ENCODE data around the gene GAR1.
"Not testable (repeated sequence)": the region's sequence is repeated elsewhere in the genome, so short reads cannot be mapped to it uniquely, and the experiment has no call there.

Gene GAR1

DNA sequence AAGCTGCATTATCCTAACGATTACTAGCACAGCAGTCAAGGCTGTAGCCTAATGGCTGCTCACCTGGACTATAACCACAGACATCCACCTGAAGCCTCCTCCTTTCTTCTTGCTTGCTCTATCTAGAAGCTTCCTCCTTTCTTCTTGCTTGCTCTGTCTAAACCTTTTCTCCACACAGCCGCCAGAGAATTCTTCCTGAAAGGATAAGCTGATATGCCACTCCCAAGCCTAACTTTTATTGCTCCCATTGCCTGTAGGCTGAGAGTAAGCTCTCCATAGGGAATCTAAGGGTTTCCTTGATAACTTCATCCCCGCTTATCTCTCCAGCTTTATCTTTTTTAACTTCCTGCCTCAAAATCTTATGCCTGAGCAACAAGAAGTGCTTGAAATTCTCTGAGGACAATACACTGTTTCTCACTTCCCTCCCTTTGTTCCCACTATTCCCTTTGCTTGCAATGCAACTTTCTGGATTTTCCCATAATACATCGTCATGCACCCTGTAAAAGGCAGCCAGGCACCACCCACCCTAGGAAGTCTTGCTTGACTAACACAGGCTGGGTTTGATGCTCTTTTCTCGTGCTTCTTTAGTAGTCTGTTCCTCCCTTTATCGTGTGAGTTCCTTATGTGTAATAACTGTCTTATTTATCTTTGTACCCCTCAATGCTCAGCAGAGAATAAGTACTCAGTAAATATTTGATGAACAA lies 31.0 kb downstream of the GAR1 start:
- DNase-seq (ENCODE audit: low spot score), result no peak

DNA sequence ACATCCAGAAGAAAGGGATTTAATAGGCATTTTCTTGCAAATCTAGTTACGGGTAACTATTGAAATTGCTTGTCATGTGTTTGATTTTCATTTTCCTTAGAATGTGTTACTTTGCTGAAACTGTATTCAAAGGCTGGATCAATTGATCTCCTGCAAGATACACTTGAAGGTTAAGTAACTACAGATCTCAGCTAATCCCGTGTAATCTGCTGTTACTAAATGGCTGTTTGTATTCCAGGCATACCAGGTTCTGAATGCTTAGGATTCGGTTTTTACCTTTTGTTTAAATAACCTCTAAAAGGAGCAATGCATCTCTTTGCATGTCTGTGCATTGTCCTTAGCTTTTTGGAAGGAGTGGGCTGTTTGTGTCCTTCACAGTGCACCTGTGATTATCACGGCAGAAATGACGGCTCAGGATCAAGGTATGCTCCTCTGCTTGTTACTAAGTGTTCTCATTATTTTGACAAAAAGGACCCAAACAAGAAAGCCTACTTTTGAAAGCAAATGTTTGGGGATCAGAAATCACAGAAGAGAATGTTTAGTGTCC lies 32.4 kb downstream of the GAR1 start, which contains the start of gene LRIT3:
Gene LRIT3 (plus strand): TSS at position 212 of the 547 bp plus-strand sequence. CDS start 95 bp downstream, at position 307.
- no peak for DNase-seq (ENCODE audit: low spot score)

GRCh38 chr4:109848501-109848900 lies 32.9 kb downstream of the GAR1 start:
- no peak for DNase-seq (ENCODE audit: low spot score)

DNA sequence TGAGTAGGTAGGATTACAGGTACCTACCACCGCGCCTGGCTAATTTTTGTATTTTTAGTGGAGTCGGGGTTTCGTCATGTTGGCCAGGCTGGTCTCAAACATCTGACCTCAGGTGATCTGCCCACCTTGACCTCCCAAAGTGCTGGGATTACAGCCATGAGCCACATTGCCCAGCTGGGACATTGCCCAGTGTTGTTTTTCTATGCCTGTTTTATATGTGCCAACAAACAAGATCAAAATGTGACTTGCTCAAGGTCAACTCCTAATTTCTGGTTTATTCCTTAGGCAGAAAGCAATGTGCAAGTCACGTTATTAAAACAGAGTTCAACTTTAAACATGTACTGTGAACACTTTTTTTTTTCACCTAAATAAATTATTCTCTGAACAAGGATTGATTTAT lies 35.0 kb downstream of the GAR1 start:
- DNase-seq (ENCODE audit: low spot score), result no peak

DNA sequence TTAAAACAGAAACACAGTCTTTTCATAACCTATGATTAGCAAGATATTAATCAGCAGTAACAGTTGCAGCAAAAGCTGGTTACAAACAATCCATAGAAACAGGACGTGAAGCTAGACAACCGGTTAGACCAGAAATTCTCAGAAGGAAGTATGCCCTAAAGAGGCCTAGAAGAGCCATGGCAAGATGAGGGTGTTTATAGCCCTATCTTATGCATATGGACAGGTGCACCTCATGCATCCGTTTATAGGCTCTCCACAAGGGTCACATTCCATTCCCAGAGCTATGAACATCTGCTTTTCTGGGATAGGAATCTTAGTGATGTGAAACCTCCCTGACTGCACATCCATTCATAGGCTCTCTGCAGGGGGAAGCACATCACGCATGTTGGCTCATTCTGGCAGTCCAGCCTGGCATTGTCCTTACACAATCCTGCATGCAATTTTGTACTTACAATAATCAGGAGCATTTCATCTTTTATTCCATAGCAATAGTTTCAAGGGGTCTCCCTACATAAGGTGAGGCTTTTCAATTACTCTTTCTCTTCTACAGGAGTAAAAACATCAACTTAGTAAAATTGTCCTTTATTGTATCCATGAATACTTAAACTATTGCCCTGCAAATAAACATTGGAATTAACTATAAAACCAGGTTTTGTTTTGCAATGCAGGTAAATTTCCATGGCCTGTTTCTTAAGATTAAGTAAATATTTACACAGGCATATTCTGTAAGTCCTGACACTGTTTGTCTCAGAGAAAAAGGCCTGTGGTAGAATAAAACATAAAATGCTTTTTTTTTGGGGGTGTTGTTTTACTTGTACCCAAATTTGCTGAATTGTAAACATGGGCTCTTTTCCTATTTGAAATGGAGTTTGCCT lies 44.1 kb downstream of the GAR1 start:
- DNase-seq (ENCODE audit: low spot score), result not testable (repeated sequence)

DNA sequence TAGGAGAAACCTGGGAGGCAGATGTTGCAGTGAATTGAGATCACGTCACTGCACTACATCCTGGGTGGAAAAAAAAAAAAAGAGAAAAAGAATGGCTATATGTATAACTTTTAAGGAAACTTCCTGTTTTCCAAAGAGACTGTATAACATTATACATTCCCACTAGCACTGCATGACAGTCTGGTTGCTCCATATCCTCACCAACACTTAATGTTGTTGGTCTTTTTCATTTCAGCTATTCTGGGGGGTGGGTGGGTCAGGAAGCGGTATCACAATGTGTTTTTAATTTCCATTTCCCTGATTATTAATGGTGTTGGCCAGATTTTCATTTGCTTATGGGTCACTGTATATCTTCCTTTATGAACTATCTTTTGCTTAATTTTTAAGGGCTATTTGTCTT lies 45.7 kb downstream of the GAR1 start:
- no peak for DNase-seq (ENCODE audit: low spot score)

DNA sequence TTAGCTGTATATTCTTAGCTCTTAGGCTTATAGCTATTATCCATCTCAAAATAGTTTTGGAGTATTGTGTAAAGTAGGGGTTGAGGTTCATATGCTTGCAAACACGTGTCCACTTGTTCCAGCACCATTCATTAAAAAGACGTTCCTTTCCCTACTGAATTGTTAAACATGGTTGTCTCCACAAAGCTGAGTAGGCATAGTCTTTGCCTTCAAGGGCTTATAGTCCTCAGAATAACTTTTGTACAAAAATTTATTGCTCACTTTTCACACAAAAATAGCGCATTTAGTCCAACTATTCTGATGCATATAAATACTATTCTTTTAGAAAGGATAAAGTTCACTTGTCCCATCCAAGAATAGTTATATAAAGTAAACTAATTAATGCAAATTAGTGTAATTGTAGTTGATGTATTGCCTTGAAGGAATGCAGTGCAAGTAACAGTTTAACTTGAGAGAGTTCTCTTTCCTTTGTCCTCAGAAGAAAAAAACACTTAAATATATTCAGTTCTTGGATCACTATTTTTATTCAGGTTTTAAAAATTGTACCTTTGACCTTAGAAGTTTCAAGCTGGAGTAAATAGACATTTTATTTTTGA lies 46.5 kb downstream of the GAR1 start:
- no peak for DNase-seq (ENCODE audit: low spot score)

DNA sequence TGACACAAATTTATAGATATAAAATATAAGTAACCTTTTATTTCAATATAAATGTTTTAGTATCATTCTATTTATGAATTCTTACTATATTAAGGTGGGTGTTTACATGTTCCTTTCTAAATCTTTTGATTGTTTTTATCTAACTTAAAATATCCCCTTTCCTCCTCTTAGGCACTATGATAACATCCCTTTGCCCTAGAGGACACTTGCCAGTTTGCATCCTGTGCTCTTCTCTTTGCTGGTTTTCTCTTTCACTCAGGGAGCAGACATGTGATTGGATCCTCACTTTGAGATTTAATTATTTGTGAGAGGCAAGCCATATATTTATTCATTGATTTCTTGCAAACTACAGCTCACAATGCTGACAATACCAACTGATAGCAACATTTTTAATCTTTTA lies 48.6 kb downstream of the GAR1 start:
- no peak for DNase-seq (ENCODE audit: low spot score)

- no peak for DNase-seq (ENCODE audit: low spot score)
Observed at GRCh38 chr4:109870061-109870460, 54.5 kb downstream of the GAR1 start.

GRCh38 chr4:109872065-109872464 lies 56.5 kb downstream of the GAR1 start:
- DNase-seq (ENCODE audit: low spot score), result no peak

GRCh38 chr4:109872950-109873656 lies 57.5 kb downstream of the GAR1 start:
- no peak for DNase-seq (ENCODE audit: low spot score)

DNA sequence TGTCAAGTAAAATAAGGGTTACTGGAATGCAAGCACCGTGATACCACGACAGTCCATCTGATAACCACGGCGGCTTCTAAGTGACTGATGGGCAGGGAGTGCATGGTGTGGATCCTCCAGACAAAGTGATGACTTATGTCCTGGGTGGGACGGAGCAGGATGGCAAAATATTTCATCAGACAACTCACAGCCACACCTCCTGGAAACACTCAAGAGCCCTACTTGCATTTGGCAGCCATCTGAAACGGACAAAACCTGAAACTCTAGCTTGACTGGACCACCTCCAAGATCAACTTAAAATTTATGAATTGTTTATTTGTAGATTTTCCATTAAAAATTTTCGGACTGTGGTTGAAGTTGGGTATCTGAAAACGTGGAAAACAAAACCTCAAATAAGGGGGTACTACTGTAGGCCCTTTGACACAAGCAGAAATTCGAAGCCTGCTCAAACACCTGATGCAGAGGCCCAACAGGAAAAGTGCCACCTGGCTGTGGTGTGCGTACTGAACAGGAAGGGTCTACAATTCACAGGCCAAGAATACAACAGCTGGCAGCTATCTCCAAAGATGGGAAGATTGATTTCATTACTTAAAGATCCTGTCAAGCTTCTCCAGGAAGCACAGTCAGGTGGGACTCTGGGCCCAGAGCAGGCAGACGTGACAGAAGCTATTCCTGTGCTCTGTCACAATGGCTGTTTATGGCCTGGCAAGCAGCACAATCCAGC lies 58.4 kb downstream of the GAR1 start:
- DNase-seq (ENCODE audit: low spot score), result no peak
